ENCODE results near the gene MIB2.

The MIB2 gene

DNA sequence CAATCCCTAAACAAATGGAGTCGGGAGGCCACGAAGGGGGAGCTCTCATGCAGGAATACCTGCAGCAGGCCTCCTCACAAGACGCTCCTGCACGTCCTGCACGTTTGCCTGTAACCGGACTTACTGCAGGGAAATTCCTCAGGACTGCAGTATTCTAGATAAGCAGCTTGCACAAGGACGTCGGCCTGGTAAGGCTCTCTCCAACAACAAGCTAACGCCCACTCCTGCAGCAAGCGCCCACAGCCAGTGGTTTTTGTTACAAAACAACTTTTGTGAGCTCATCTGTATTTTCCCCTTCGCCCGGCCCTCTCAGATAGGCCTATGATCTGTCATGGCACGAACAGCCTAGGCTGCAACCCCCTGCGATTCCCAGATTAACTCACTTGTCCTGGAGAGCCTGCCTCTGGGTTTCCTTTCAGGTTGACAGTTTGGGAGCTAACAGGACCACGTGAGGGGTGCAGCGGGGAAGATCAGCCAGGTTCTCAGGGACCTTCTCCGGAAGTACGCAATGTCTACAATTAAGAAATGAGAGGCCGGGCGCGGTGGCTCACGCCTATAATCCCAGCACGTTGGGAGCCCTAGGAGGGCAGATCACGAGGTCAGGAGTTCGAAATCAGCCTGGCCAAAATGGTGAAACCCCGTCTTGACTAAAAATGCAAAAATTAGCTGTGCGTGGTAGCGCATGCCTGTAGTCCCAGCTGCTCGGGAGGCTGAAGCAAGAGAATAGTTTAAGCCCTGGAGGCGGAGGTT lies 921 bp upstream of the MIB2 start:
- DNase-seq = peak in 27 of 56 donors; percentile 8 to 64 (median 33)

DNA sequence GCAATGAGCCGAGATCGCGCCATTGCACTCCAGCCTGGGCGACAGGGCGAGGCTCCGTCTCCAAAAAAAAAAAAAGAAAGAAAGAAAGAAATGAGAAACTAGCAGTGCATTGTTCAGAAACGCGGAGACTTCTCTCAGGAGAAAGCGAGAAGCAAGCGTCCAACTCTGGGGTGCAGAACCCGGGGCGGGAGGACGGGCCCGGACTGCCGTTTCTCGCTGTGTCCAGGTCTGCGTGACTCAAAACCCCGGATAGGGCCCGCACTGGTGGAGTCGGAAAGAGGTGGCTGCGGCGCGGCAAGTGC lies 395 bp upstream of the MIB2 start:
- DNase-seq = no peak

DNA sequence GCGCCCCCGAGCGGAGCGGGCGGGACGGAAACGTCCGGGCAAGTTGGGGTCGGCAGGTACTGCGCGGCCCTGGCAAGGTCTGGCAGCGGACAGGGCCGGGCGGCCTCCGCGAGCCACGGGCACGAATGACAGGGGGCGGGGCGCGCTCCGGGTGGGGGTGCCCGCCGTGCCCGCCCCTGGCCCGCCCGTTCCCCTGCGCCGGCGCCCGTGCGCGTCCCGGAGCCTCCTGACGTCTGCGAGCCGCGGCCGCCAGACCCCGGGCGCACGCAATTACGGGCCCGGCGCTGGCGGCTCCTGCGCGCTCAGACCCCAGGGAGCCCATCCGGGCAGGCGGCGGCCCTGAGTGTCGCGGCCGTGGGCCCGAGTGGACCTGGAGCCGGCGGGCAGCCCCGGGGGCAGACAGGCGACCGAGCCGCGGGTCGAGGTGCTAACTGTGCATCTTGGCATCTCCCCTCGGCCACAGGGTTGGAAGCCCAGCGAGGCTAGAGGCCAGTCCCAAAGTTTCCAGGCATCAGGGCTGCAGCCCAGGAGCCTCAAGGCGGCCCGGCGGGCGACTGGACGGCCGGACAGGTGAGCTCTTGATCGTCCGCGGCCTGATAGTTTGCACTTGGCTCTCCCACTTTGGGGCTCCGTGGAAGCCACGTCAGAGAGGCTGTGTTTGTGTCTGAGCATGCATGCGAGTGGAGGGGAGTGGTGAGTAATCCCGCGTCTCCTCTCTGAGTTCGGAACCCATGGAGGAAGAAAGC lies 918 bp downstream of the MIB2 start:
- peak in 7 of 56 donors; percentile 27 to 61 (median 37) for DNase-seq

DNA sequence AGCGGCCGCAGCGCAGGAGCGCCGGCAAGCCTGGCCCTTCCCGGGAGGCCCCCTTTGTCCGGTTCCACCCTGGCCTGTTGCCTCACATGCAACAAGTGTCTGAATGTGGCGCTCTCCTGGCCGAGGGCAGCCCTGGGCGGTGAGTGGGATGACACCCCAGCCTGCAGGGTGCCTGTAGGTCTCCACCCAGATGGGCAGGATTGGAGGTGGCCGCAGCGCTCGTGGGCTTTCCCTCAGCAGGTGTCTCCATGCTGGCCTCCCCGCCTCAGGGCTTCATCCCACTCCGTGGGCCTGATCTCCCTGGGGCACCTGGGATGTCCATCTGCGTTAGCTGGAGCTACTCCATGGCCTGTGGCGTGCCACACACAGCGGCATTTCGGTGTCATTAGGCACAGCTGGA lies 1.5 kb downstream of the MIB2 start:
- no peak for DNase-seq

DNA sequence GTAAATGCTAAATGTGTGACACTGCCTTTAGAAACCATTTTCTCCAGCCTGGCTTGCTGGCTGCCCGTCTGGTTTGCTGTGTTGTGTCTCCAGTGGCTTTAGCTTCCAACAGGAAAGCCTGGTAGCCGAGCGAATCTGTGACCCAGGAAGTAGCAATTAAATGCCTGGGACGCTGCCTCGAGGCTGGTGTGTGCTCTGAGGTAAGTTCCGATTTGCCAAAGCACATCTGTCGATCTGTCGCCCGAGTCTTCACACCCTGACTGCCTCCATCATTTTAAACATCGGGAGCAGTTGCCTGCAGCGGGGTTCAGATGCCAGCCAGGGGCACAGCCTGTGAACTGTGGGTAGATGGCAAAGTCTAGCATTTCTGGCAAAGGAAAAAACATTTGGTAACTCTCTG lies 2.2 kb downstream of the MIB2 start:
- DNase-seq = no peak

DNA sequence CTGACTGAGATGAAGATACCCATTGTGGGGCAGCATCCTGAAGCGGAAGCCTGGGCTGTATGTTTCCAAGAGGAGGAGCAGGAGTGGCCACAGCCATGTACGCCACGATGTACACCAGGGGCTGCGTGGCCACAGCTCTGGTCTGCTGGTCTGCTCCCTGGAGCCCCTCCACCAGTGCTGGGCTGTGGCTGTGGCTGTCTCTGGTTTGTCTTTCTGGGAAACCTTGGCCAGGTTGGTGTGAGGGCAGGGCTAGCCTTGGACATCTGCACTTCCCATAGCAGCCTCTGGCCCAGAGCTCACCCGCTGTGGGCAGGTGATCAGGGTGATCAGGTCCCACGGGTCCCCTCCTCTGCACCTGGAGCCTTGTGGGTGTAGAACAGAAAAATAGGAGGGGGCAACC lies 2.6 kb downstream of the MIB2 start:
- DNase-seq = no peak

DNA sequence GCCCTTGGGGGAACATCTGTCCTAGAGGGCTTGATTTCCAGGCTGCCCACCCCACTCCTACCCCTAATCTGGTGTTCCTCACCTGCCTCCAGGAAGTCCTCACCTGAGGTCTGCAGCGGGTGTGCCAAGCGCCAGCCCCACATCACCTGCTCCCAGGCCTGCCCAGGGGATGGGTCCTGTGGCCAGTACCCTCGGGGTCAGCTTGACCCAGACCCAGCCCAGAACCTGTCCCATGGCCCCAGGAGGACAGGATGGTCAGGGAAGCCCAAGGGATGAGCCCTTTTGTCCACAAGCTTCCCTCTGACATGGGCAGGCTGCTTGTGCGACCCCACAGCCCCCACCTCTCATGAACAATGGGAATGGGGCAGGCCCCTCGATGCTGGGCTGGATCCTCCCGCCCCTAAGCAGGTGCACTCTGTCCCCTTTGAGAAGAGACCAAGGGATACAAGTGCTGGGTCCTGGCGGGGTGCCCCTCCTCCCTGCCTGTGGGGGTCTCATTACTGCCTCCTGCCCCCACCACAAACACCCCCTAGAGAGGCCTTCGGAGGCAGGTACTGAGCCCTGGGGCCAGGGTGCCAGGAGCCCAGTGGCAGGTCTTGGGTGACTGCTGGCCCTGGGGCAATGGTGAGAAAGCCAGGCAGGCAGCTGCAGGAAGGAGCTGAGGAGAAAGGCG lies 3.2 kb downstream of the MIB2 start:
- DNase-seq = no peak

DNA sequence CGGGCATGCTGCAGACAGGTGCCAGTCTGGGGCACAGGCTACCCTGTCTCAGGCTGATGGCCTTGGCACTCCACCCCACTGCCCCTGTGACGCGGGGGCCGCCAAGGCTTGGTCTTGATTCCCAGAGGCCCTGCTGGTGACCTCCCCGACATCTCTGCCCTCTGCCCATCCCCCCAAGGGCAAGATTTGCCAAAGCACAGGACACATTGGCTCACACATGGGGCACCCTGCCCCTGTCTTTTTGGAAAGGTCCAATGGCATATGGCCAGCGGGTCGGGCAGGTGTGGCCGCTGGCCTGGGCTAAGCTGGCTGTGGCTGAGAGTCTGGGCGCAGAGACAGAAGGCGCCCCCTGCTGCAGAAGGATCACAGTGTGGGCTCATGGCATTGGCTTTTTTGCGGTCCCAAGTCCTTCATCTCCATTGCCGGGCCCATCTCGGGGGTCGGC lies 4.6 kb downstream of the MIB2 start:
- DNase-seq = no peak

DNA sequence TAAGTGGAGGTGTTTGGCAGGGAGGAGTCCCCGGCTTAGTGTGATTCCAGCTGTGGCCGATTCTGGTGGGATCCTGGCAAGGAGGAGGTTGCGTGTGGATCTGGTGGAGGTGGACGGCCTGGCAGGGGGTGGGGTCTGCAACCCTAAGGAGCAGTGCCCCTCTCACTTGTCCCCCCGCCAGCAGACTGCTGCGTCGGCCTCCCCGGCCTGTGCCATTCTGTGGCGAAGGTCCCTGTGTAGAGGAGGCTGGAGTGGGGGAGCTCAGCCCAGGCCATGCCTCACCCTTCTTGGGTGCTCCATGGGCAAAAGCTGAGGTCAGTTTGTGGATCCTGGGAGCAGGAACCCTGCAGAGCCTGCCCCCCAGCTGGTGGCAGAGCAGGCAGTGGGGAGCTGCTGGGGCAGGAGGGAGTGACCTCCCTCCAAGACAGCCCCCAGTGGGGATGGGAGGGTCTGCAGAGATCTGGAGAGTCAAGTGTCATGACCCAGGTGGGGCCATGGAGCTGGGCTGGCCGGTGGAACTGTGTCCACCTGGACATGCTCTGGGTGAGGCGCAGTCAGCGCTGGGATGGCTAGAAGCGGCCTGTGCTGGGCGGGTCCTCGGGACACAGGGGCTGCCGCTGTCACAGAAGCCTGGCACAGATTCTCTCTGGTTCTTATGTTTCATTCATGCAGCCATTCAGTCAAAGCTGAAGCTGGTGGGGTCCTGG lies 5.3 kb downstream of the MIB2 start:
- DNase-seq = no peak

DNA sequence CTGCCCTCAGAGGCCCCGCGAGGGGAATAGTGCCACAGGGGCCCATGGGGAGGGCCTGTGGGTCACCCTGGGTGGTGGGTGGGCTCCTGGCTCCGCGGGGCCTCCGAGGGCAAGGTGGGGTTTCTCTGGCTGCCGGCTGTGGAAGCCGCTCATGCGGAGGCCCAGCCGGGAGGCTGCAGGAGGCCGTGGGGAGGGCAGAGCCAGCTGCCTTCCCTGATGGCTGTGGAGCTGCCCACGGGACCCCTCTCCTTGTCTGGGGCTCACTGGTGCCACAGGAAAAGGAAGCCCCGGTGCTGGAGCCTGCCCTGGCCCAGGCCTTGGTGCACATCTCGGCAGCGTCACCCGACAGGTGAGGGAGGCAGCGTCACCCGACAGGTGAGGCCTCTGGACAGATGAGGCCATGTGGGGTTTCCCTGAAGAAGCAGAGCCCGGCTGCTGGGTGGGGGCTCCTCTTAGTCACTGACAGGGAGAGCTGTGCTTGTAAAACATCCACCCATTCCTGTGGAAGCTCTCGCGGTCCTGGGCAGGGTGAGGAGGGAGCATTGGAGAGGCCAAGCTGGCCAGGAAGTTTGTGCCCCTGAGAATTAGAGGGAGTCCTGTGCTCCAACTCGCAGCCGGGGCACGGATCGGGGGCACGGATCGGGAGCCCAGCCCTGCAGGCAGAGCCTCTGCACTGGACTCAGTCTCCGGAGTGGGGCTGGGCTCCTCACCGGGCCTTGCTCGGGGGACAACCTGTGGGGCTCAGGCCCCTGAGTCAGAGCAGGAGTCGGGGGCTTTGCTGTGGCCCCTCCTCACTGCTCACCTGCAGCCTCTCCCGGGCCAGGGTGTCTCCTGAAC lies 6.1 kb downstream of the MIB2 start:
- DNase-seq = no peak

DNA sequence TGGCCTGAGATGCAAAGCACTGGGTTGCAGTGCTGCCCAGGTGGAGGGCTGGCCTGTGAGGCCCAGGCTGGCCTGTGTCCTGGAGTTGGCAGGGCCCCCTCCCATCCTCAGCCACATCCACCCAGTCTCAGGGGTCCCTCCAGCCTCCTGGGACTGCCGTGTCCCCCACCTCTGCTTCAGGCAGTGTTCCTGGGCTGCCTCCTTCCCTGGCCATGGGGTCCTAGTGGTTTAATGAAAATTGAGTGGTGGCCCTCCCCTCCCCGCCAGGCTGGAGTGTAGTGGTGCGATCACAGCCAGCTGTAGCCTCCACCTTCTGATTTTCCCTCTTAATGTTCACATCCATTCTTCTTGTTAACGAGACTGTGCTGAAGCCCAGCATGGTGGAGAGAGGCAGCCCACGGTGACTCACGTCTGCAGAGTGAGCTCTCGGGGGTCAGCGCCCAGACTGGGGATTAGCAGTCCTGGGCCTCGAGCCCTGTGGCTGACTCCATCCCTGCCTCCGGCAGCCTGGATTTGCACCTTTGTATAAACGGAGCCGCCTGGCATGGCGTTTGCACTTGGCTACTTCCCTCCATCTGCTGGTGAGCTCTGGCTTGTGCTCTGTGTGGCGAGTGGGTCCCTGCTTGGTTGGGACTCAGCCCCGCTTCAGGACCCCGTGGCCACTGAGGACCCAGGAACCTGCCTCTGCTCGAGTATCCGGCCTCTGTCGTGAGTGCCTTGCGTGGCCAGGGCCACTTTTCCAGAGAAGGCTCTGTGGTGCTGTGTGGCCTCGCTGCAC lies 6.9 kb downstream of the MIB2 start:
- no peak for DNase-seq

DNA sequence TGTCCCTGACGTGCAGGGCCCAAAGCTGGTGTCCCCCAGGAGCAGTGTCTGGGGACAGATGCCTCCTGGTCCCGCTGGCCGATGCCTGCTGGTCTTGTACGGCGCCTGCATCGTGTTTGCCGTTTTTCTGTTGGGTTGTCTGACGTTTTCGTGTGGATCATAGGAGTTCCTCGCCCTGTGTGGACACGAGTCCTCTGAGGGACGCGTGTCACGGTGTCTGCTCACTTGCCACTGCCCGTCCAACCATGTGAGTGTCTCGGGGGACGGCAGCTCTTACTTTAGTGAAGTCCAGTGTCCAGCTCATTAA lies 7.4 kb downstream of the MIB2 start:
- DNase-seq = no peak

DNA sequence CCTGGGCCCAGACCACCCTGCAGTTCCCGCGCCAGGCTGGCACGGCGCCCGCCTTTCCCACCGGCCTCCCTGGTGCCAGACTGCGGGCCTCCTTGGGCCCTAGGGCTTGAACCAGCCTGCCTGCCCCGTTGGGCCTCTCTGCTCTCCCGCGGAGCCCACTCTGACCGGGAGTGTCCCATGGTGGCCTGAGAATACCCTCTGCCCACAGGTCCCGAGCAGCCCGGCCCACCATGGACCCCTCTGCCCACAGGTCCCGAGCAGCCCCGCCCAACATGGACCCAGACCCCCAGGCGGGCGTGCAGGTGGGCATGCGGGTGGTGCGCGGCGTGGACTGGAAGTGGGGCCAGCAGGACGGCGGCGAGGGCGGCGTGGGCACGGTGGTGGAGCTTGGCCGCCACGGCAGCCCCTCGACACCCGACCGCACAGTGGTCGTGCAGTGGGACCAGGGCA lies 7.9 kb downstream of the MIB2 start:
- DNase-seq = no peak

DNA sequence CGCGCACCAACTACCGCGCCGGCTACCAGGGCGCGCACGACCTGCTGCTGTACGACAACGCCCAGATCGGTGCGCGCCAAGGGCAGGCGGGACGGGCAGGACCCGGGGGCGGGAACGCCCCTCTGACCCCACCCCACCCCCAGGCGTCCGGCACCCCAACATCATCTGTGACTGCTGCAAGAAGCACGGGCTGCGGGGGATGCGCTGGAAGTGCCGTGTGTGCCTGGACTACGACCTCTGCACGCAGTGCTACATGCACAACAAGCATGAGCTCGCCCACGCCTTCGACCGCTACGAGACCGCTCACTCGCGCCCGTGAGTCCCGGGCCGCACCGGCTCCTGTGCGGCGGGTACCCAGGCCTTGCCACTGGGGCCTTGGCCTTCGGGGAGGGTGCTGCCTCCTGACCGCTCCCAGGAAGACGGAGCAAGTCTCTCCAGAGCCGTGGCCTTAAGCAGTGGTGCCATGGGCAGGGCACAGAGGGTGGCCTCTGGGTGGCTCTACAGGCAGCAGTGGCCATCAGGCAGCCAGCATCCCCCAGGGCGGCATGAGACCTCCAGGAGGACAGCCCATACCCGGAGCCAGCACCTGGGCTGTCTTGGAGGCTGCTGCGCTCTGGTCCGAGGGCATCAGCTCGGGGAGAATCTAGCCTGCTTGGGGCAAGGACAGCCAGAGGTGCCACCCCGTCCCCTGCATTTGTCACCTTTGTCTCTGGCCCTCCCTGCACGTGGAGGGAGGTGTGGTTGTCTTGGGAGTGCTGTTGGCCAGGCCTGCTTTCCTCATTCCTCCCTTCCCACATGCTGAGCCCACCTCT lies 8.5 kb downstream of the MIB2 start:
- DNase-seq = no peak

DNA sequence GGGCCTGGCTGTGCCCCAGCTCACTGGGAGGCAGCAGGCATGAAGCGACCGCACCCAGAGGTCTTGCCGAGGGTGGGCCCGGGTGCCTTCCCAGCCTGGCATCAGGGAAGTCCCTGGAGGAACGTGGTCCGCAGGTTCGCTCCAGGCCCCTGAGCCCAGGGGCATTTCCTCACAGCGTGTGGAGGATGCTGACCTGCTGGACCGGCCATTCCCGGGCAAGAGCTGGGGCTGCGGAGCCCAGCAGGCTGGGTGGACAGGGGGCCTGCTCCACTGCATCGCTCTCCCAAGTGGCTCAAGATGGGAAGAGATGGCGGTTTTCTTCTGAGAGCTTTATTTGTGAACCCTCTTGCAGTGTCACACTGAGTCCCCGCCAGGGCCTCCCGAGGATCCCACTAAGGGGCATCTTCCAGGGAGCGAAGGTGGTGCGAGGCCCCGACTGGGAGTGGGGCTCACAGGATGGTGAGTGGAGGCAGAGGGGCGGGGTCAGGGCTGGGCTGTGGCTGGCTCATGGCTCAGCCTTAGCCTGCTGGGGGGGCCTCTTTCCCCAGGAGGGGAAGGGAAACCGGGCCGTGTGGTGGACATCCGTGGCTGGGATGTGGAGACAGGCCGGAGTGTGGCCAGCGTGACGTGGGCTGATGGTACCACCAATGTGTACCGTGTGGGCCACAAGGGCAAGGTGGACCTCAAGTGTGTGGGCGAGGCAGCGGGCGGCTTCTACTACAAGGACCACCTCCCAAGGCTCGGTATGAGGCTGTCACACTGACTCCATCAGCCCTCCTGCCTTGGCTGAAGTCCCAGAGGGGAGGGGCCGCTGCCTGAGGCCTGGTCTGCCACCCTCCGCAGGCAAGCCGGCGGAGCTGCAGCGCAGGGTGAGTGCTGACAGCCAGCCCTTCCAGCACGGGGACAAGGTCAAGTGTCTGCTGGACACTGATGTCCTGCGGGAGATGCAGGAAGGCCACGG lies 9.4 kb downstream of the MIB2 start:
- DNase-seq = no peak

DNA sequence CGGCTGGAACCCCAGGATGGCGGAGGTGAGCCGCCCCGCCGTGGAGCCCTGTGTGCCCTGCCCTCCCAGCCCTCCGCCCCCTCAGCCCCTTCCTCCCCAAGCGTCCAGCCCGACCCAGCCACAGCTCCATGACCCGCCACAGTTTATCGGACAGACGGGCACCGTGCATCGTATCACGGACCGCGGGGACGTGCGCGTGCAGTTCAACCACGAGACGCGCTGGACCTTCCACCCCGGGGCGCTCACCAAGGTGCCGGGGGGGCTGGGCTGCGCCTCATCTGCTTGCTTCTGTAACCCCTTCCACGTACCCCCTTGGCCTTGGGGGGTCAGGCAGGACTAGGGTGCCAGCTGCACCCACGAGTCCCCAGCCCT lies 10.1 kb downstream of the MIB2 start:
- DNase-seq = no peak

DNA sequence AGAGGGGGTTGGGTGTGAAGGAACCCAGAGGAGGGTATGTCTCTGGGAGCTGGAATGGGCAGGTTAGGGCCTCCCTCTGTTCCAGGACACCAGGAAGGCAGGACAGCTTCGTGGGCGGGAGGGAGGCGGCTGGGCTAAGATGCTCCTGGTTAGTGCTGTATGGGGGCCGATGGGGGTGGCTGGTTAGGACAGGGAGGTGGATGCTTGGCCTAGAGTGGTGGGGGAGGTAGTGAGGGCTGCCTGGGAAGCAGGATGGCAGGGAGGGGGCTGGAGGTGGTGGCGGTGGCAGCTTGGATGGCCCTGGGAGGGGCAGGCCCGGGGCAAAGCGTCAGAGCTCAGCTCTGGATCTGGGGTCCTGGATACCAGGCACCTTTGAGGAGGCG lies 10.5 kb downstream of the MIB2 start:
- no peak for DNase-seq

Data from nucleus accumbens (tissue), 56 donors.